Activated naive CD8-positive, alpha-beta T cell (primary cell): ENCODE results near the gene PGLYRP4.
A peak's percentile ranks its signal among the peaks of the same experiment; 100 is the strongest.
"Not testable (repeated sequence)": the region's sequence is repeated elsewhere in the genome, so short reads cannot be mapped to it uniquely, and the experiment has no call there.

Experiments
- H3K27ac Mint-ChIP-seq: one replicate; pipeline ENCODE4 v1.8.0; 2021; ENCODE audit warnings: mixed read lengths
- H3K27me3 Mint-ChIP-seq: one replicate; pipeline ENCODE4 v1.8.0; 2021; ENCODE audit warnings: mixed read lengths
- H3K36me3 Mint-ChIP-seq: one replicate; pipeline ENCODE4 v1.8.0; 2021; ENCODE audit warnings: mixed read lengths
- H3K4me1 Mint-ChIP-seq: one replicate; pipeline ENCODE4 v1.8.0; 2021; ENCODE audit warnings: low read depth, mixed read lengths
- H3K4me3 Mint-ChIP-seq: one replicate; pipeline ENCODE4 v1.8.0; 2021; ENCODE audit warnings: mild to moderate bottlenecking, mixed read lengths
- H3K9me3 Mint-ChIP-seq: one replicate; pipeline ENCODE4 v1.8.0; 2021; ENCODE audit warnings: low read depth, mixed read lengths

Gene PGLYRP4

GRCh38 chr1:153355445-153356071, 6.9 kb upstream of the PGLYRP4 start:
- Mint-ChIP-seq H3K36me3 (no peaks in the 10 kb centered on the region), H3K27me3 (no peaks in the 10 kb centered on the region), H3K4me3 (no peak overlapping the region), H3K27ac (no peak overlapping the region), H3K9me3 (no peaks in the 10 kb centered on the region), H3K4me1 (peaks cover 23% of the 10 kb centered on the region)

GRCh38 chr1:153354515-153355193, 6.0 kb upstream of the PGLYRP4 start:
- H3K36me3 Mint-ChIP-seq = no peaks in the 10 kb centered on the region
- no peaks in the 10 kb centered on the region for H3K27me3 Mint-ChIP-seq
- H3K27ac Mint-ChIP-seq = no peak overlapping the region
- H3K9me3 Mint-ChIP-seq = no peaks in the 10 kb centered on the region
- H3K4me1 Mint-ChIP-seq = peaks cover 23% of the 10 kb centered on the region
- H3K4me3 Mint-ChIP-seq = no peak overlapping the region

- Mint-ChIP-seq H3K9me3 (no peaks in the 10 kb centered on the region), H3K36me3 (no peaks in the 10 kb centered on the region), H3K4me3 (no peak overlapping the region), H3K4me1 (peaks cover 21% of the 10 kb centered on the region), H3K27ac (no peak overlapping the region), H3K27me3 (no peaks in the 10 kb centered on the region)
These were observed 4.7 kb upstream of the PGLYRP4 start for GRCh38 chr1:153353226-153353947.

- peaks cover 3% of the 10 kb centered on the region for H3K27me3 Mint-ChIP-seq
- no peak overlapping the region for H3K27ac Mint-ChIP-seq
- H3K36me3 Mint-ChIP-seq = no peaks in the 10 kb centered on the region
These were observed 3.9 kb upstream of the PGLYRP4 start for GRCh38 chr1:153352523-153352922.

GRCh38 chr1:153350321-153350957, 1.8 kb upstream of the PGLYRP4 start:
- Mint-ChIP-seq H3K27me3 (peaks cover 4% of the 10 kb centered on the region), H3K27ac (no peak overlapping the region)

More at GRCh38 chr1:153352523-153352922, 3.9 kb upstream of the PGLYRP4 start:
- H3K4me1 Mint-ChIP-seq = peaks cover 14% of the 10 kb centered on the region
- no peaks in the 10 kb centered on the region for H3K9me3 Mint-ChIP-seq
- no peak overlapping the region for H3K4me3 Mint-ChIP-seq

GRCh38 chr1:153349363-153350320, 1.0 kb upstream of the PGLYRP4 start:
- Mint-ChIP-seq H3K4me3 (no peak overlapping the region), H3K36me3 (no peaks in the 10 kb centered on the region), H3K27ac (no peak overlapping the region), H3K27me3 (peaks cover 4% of the 10 kb centered on the region), H3K4me1 (peaks cover 24% of the 10 kb centered on the region), H3K9me3 (no peaks in the 10 kb centered on the region)

More at GRCh38 chr1:153350321-153350957, 1.8 kb upstream of the PGLYRP4 start:
- peaks cover 16% of the 10 kb centered on the region for H3K4me1 Mint-ChIP-seq
- H3K36me3 Mint-ChIP-seq = no peaks in the 10 kb centered on the region
- no peak overlapping the region for H3K4me3 Mint-ChIP-seq
- no peaks in the 10 kb centered on the region for H3K9me3 Mint-ChIP-seq

- H3K4me1 Mint-ChIP-seq = peaks cover 40% of the 10 kb centered on the region
- no peaks in the 10 kb centered on the region for H3K9me3 Mint-ChIP-seq
- H3K36me3 Mint-ChIP-seq = no peaks in the 10 kb centered on the region
- peaks cover 7% of the 10 kb centered on the region for H3K27me3 Mint-ChIP-seq
- no peak overlapping the region for H3K27ac Mint-ChIP-seq
- no peak overlapping the region for H3K4me3 Mint-ChIP-seq
These were observed 785 bp downstream of the PGLYRP4 start for GRCh38 chr1:153347856-153348255.

GRCh38 chr1:153347049-153347448, 1.6 kb downstream of the PGLYRP4 start:
- not testable (repeated sequence) for H3K9me3 Mint-ChIP-seq, H3K27ac Mint-ChIP-seq, H3K4me3 Mint-ChIP-seq, H3K36me3 Mint-ChIP-seq, H3K27me3 Mint-ChIP-seq
- H3K4me1 Mint-ChIP-seq = peaks cover 43% of the 10 kb centered on the region

- Mint-ChIP-seq H3K4me1 (peaks cover 43% of the 10 kb centered on the region), H3K36me3 (no peaks in the 10 kb centered on the region), H3K4me3 (peak overlapping the region; percentile 30), H3K27me3 (peaks cover 7% of the 10 kb centered on the region), H3K9me3 (no peaks in the 10 kb centered on the region), H3K27ac (no peak overlapping the region)
These were observed 2.4 kb downstream of the PGLYRP4 start for GRCh38 chr1:153346077-153346723.

GRCh38 chr1:153345187-153346076, 3.2 kb downstream of the PGLYRP4 start:
- H3K9me3 Mint-ChIP-seq = no peaks in the 10 kb centered on the region
- H3K4me3 Mint-ChIP-seq = peak overlapping the region; percentile 30
- no peaks in the 10 kb centered on the region for H3K36me3 Mint-ChIP-seq
- H3K4me1 Mint-ChIP-seq = peaks cover 50% of the 10 kb centered on the region
- H3K27ac Mint-ChIP-seq = no peak overlapping the region
- H3K27me3 Mint-ChIP-seq = peaks cover 7% of the 10 kb centered on the region

GRCh38 chr1:153344718-153345025, 4.0 kb downstream of the PGLYRP4 start:
- Mint-ChIP-seq H3K27me3 (peaks cover 7% of the 10 kb centered on the region), H3K36me3 (no peaks in the 10 kb centered on the region), H3K27ac (no peak overlapping the region), H3K9me3 (no peaks in the 10 kb centered on the region), H3K4me3 (no peak overlapping the region), H3K4me1 (peaks cover 57% of the 10 kb centered on the region)

- H3K27ac Mint-ChIP-seq = peak overlapping the region; percentile 13
- H3K36me3 Mint-ChIP-seq = no peaks in the 10 kb centered on the region
- peaks cover 63% of the 10 kb centered on the region for H3K4me1 Mint-ChIP-seq
- H3K4me3 Mint-ChIP-seq = peak overlapping the region; percentile 24
- no peaks in the 10 kb centered on the region for H3K9me3 Mint-ChIP-seq
- H3K27me3 Mint-ChIP-seq = peaks cover 7% of the 10 kb centered on the region
These were observed 4.6 kb downstream of the PGLYRP4 start for GRCh38 chr1:153343811-153344717.
